H4 (cell line): ENCODE measurements around the gene NFKBIL1. TPM values are rescaled to one million over a fixed set of nuclear protein-coding genes. Genes with fewer than 3 reads are reported as not detected.
"Not testable (repeated sequence)": the region's sequence is repeated elsewhere in the genome, so short reads cannot be mapped to it uniquely, and the experiment has no call there.

Source experiments
- DNase-seq: peaks from one replicate; pipeline ENCODE4 v3.0.0-alpha.2; 2015; ENCODE audit warnings: low spot score
- total RNA-seq: library from RNA; depleted of rRNA; stranded (reverse); fragments of >200 nt; shearing (Covaris generic); gene quantifications from 2 replicates; pipeline ENCODE4 v1.2.3, GENCODE V29; 2014; rRNA removed

NFKBIL1 gene
- total RNA-seq, 1 experiment from 2014 or later = 13.6 TPM

- peak; percentile 53 for DNase-seq
Measured at GRCh38 chr6:31580807-31581433, 33.5 kb downstream of the NFKBIL1 start.

DNA sequence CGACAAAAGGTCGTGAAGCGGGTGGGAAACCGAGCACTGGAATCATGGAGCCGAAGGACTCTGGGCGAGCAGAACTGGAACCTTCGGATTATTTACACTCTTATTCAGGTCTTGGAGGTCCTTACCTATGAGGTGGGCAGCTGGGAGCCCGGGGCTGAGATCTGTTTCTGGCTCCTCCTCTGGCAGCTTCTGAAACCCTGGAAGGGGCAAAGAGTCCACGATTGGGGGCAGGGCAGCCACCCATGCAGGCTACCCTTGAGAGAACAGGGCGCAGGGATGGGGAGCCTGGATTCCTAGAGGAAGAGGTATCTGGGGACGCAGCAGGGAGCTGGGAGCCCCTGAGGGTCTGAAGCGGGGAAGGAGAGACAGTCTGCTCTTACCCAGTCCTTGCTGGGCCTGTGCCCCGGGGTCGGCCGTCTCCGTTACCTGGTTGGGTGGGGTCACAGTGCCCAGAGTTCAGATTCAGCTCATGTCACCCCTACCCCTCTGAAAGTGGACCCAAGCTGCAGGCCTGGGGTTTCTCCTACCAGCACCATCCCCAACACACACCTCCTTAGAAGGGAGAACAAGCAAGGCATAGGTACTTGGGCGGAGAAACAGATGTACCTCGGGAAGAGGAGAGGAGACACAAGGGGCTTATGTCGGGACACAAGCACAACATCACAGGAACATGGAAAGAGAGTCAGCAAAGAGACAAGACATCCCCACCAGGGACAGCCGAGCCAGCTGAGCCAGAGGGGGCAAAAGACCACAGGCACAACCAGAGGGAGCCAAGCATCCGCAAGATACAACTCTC lies 34.2 kb downstream of the NFKBIL1 start:
- no peak for DNase-seq

DNA sequence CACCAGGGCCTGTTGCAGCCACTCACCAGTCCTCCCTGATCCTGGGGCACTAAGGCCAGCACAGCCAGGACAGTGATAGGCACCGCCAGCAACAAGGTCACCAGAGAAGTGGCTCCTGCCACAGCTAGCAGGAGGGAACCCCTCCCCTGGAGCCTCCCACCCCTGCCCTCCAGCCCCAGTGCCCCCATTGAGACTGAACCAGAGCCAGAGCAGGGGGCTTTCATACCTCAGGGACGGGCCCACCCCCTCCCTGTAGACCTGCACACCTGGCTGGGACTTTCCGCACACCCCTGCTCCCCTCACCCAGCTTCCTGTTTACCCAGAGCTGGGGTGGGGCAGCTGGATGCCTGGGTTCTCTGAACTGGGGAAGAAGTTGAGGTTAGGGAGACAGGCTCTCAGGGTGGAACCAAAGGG lies 34.8 kb downstream of the NFKBIL1 start, which contains the start of gene LTB:
TSS of gene LTB (minus strand) at position 195 of the 414 bp plus-strand sequence. CDS start at position 188, 7 bp downstream.
- DNase-seq = no peak

- DNase-seq = no peak
Measured at GRCh38 chr6:31585491-31585890, 38.1 kb downstream of the NFKBIL1 start.

- no peak for DNase-seq
Measured at GRCh38 chr6:31586008-31586407, 38.6 kb downstream of the NFKBIL1 start, which contains the start of gene LST1. LST1 (plus strand) TSS chr6:31586277; CDS start chr6:31587300, 1,023 bp downstream.

DNA sequence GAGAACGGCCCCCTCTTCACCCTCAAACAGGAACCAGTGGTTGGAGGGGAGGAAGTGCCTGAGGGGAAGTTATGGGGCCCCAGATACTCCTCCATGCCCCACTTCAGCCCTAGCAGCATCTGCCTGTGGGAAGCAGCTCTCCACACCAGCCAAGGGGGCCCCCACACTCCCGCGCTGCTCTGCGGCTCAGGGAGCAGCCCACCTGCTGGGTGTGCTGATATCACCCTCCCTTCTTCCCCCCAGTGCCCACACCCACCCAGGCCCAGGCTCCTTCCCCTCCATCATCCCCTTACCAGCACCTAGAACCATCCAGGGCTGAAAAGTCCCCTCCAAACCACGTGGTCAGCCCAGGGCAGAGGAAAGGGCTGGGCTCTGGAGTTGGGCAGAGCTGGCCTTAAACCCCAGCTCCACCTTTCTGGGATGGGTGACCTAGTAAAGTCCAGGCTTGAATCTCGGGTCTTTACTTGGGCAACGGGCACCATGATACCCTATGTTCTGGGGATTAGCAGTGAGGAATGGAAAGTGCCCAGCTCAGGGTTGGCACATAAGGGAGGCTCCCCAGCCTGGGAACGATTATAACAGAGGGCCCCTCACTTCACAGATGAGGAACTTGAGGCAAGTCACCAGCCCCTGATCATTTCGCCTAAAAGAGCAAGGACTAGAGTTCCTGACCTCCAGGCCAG lies 39.3 kb downstream of the NFKBIL1 start:
- DNase-seq = no peak

- DNase-seq = no peak
Measured at GRCh38 chr6:31587791-31588777, 40.7 kb downstream of the NFKBIL1 start.

- no peak for DNase-seq
Measured at GRCh38 chr6:31588871-31589650, 41.7 kb downstream of the NFKBIL1 start.

- DNase-seq = not testable (repeated sequence)
Measured at GRCh38 chr6:31590691-31591090, 43.3 kb downstream of the NFKBIL1 start.

DNA sequence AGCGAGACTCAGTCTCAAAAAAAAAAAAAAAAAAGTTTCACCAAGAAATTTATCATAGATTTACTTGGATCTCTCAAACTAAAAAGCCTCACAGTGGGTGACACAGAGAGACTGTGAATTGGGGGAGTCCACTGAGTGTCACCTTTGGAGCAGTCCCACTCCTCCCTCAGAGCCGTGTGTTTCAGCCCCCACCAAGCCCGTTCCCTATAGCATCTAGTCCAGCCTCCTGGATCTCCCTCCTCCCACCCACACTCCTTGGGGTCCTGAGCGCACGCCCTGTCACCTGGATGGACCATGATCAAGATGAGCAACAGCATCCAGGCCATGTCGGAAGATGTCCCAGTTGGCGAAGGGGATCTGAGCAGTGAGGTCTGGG lies 45.0 kb downstream of the NFKBIL1 start:
- DNase-seq = no peak

GRCh38 chr6:31597006-31597405 lies 49.6 kb downstream of the NFKBIL1 start:
- no peak for DNase-seq

DNA sequence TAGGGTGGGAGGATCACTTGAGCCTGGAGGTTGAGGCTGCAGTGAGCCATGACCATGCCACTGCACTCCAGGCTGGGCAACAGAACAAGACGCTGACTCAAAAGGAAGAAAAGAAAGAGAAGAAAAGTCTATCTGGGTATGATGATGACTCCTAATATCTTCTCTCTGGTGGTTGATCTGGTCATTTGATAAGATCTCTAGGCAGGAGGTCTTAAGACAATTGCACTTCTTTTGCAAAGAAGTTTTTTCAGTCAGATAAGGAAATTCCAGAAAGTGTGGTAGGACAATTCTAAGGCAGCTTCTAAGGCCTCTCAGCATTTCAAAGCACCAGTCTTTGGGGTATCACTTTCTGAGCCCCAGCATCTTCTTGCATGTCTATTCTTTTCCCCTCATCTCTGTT lies 59.9 kb downstream of the NFKBIL1 start:
- DNase-seq = no peak

Other genes with a start within 250 kb of the NFKBIL1 start
- 512 and 677 TPM in 2 replicates for gene HLA-B, start 190.4 kb upstream of the NFKBIL1 start, total RNA-seq
- 65.8 and 75.4 TPM in 2 replicates for gene MICA, start 144.0 kb upstream of the NFKBIL1 start, total RNA-seq
- 12.2 and 14.5 TPM in 2 replicates for gene MICB, start 49.5 kb upstream of the NFKBIL1 start, total RNA-seq
- not detected in 2 replicates for gene MCCD1, start 18.6 kb upstream of the NFKBIL1 start, total RNA-seq
- gene DDX39B, start 5.6 kb upstream of the NFKBIL1 start, total RNA-seq = 580 and 595 TPM in 2 replicates
- gene ATP6V1G2, start 1.0 kb upstream of the NFKBIL1 start, total RNA-seq = 0.60 TPM in 1 of 2 replicates, not detected in the other
- gene LTA, start 24.7 kb downstream of the NFKBIL1 start, total RNA-seq = not detected in 2 replicates
- not detected in 2 replicates for gene TNF, start 28.0 kb downstream of the NFKBIL1 start, total RNA-seq
- gene LTB, start 34.8 kb downstream of the NFKBIL1 start, total RNA-seq = not detected in 2 replicates
- not detected in 2 replicates for gene LST1, start 38.7 kb downstream of the NFKBIL1 start, total RNA-seq
- not detected in 2 replicates for gene NCR3, start 45.4 kb downstream of the NFKBIL1 start, total RNA-seq
- not detected in 2 replicates for gene AIF1, start 67.6 kb downstream of the NFKBIL1 start, total RNA-seq
- 26.2 and 36.1 TPM in 2 replicates for gene PRRC2A, start 73.1 kb downstream of the NFKBIL1 start, total RNA-seq
- 122 and 138 TPM in 2 replicates for gene BAG6, start 105.1 kb downstream of the NFKBIL1 start, total RNA-seq
- 0.91 and 1.1 TPM in 2 replicates for gene APOM, start 108.3 kb downstream of the NFKBIL1 start, total RNA-seq
- gene C6orf47, start 113.2 kb downstream of the NFKBIL1 start, total RNA-seq = 19.3 and 20.8 TPM in 2 replicates
- 13.4 and 15.9 TPM in 2 replicates for gene GPANK1, start 117.4 kb downstream of the NFKBIL1 start, total RNA-seq
- 443 and 553 TPM in 2 replicates for gene CSNK2B, start 118.5 kb downstream of the NFKBIL1 start, total RNA-seq
- not detected in 2 replicates for gene LY6G5B, start 122.4 kb downstream of the NFKBIL1 start, total RNA-seq
- 0.97 TPM in 1 of 2 replicates, not detected in the other for gene LY6G5C, start 133.5 kb downstream of the NFKBIL1 start, total RNA-seq
- gene ABHD16A, start 155.7 kb downstream of the NFKBIL1 start, total RNA-seq = 28.0 and 34.6 TPM in 2 replicates
- gene LY6G6F, start 159.3 kb downstream of the NFKBIL1 start, total RNA-seq = not detected in 2 replicates
- gene LY6G6D, start 167.7 kb downstream of the NFKBIL1 start, total RNA-seq = not detected in 2 replicates
- gene LY6G6C, start 174.1 kb downstream of the NFKBIL1 start, total RNA-seq = not detected in 2 replicates
- gene MPIG6B, start 175.8 kb downstream of the NFKBIL1 start, total RNA-seq = not detected in 2 replicates
- 75.2 and 101 TPM in 2 replicates for gene DDAH2, start 181.7 kb downstream of the NFKBIL1 start, total RNA-seq
- gene CLIC1, start 188.9 kb downstream of the NFKBIL1 start, total RNA-seq = 710 and 730 TPM in 2 replicates
- 5.3 and 10.8 TPM in 2 replicates for gene MSH5, start 192.4 kb downstream of the NFKBIL1 start, total RNA-seq
- gene SAPCD1, start 215.0 kb downstream of the NFKBIL1 start, total RNA-seq = 0.21 and 2.8 TPM in 2 replicates
- 0.37 and 2.2 TPM in 2 replicates for gene VWA7, start 229.7 kb downstream of the NFKBIL1 start, total RNA-seq
- gene VARS1, start 248.1 kb downstream of the NFKBIL1 start, total RNA-seq = 37.3 and 37.5 TPM in 2 replicates